T follicular helper cell (primary cell): Measurements from ENCODE around the gene BCL2L13.

ENCODE experiments used
- DNase-seq: peaks from one replicate; pipeline ENCODE4 v3.0.0-alpha.2; 2020; ENCODE audit warnings: low read depth

The BCL2L13 gene

DNA sequence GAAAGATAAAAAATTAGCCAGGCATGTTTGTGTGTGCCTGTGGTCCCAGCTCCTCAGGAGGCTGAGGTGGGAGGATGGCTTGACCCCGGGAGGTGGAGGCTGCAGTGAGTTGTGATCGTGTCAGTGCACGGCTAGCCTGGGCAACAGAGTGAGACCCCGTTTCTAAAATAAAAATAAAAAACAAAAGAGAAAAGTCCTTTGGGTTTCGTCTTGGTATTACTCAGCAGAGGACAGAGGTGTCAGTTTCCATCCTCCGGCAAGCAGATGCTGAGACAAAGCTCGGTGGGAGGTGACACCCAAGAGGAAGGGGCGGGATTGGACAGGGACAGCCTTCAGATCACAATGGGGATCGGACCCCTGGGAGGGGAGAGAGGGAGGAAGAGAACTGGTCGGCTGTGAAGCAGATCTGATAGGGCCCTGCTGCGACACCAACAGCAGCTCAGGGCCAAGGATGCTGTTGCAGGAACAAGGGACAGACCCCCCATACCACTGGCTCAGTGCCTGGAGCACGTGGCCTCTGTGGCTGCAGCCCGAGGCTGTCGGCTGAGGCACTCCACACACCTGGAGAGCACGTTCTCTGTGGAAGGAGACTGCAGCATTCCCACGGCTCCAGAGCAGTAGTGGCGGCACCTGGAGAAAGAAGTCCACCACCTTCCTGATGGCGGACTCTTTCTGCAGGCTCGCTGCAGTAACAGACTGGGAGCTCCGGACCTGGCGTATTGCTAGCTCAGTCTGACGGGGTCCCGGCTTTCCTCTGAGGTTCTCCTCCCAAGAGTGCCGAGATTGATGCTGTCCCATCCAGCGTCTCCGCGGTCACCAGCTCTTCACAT lies 140.9 kb downstream of the BCL2L13 start:
- DNase-seq = no peak

DNA sequence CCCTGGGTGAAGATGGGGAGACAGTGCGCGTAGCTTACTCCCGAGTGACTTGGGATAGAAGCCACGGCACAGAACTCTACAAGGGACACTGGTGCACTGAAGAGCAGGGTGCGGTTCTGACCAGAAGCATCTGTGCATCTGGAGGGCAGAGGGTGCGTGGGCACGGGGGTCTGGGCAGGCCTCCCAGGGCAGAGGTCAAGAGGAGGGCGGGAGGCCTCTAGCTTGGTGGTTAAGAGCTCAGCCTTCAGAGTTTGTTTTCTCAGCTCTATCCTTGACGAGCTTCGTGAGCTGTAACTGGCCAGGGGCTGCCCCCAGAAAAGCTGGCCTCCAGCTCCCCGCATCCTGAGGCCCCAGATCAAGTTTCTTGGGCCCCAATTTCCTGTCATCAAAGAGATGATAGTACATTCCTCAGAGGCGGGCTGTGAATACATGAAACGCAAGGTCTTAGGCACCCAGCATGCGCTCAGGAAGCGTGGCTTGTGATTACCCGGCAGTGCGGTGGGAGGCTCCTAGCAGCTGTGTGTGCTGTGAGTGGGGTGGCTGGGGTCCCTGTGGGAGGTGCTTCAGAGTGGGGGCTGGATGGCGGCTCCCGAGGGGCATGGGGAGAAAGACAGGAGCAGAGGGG lies 141.7 kb downstream of the BCL2L13 start:
- DNase-seq = no peak
